Dermis microvascular lymphatic vessel endothelial cell (primary cell): ENCODE data around the gene NANOS3. TPM values are rescaled to one million over a fixed set of nuclear protein-coding genes. Genes with fewer than 3 reads are reported as not detected.

Experiments used
- DNase-seq, 2 donors: peaks; one replicate each; pipeline versions ENCODE4 v3.0.0 to v3.0.0-alpha.2; 2010; ENCODE audit warnings: low read depth in 2 of 2
- total RNA-seq: library from RNA; depleted of rRNA; stranded (reverse); fragments of >200 nt; gene quantifications from 2 replicates; pipeline ENCODE4 v1.2.1, GENCODE V29; 2014

The NANOS3 gene
- total RNA-seq, 1 donor from 2014 or later = not detected

DNA sequence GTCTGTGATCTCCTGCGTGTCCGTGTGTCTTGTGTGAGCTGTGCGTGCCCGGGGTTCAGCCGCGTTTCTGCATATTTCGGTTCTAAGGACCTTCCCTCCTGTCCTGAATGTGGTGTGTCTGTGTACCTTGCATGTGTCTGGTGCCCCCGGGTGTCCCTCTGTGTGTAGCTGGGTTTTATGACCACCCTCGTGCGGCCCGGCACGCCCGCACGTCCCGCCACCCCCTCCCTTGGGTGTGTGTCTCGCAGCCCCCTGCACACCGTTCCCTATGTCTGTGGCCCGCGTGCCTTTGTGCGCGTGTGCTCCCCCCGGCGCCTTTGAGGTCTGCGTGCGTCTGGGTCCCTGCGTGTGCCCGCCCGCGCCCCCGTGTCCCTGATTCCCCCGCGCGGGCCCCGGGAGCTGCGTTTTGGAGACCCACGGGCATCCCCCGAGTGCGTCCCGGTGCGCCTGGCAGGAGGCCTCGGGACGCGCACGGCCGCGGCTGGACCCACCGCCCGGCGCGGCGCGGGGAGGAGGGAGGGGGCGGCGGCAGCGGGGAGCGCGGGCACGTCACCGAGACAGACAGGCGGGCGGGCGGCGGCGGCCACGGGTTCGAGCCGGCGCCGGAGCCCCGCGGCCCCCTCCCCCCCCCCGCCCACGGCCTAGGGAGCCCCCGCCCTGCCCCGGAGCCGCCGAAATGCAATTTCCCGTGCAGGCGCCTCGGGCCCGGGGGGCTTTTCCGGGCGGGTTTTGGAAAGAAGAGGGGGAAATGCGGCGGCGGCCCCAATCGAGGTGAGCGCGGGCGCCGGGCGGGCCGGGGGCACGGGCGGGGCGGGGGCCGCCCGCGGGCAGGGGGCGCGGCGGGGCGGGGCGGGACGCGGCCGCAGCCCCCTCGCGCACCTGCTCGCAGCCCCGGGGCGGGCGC, 12.0 kb upstream of the NANOS3 start:
- DNase-seq = no peak

DNA sequence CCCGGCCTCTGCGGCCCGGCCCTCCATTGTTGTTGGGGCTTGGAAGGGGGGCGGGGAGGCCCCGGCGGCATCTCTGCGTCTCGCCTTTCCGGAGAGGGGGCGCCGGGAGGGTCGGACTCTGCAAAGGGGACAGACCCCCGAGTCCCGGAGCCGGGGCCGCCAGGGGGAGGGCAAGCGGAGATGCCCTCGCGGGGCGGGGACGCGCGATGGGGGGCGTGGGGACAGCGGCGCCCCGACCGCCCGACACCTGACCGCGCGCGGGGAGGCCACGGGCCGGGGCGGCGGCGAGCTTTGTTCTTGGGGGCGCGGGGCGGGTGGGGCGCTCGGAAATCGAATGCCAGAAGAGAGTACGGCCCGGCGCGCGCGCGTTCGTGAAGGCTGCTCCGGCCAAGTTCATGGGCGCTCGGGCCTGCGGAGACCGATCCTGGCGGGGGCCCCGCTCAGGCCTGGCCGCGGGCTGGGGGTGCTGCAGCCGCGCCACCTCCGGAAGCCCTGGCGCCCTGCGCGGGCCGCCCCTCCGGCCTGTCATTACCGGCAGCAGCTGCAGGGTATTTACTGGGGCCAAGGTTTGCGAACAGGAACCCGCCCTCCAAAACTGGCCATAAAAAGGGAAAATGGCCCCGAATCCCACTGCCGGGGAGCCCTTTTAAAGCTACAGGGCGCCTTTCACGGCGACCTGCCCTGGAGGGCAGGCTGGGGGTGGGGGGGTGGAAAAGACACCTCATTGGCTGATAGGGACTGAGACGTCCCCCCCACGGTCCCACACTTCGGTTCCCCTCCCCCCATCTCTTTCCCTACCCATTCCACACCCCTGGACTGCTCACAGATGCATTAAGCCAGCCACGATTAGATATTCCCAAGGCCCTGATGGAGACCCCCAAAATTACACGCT, 11.1 kb upstream of the NANOS3 start:
- peak in 1 of 2 donors; percentile 25 for DNase-seq

DNA sequence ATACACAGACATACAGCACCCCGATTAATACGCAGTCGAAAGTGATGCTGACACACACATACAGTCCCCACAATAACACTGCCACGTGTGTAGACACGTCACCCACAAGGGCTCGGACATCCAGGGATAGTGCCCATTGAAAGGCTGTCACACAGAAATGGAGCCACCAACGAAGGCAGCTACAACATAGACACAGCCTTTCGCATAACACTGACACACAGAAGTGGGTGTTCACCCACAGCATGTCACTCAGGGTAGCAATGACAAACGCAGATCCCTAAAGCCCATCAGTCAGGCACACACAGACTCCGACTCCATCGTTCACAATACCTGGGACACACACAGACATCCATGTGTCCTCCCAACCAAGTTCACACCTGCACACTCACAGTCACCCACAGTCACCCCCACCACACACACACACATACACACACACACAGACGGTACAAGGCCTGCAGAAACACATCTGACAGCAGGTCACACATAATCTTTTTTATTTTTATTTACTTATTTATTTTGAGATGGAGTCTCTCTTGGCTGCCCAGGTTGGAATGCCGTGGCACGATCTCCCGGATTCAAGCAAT, 10.4 kb upstream of the NANOS3 start:
- DNase-seq = no peak

DNA sequence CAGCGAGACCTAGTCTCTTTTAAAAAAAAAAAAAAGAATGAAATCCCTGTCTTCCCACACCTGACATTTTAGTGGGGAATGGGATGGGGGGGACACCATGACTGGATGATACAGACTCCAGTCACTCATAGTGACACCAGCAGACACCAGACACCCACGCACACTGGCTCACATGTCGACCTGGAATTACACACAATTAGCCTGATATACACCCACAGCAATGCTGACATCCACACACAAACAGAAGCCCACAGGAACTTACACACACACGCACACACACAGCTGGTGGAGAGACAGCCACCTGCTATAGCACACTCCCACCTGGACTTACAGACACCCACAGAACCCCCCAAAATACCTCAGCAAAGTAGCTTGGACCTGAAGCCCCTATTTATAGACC, 8.3 kb upstream of the NANOS3 start:
- no peak for DNase-seq

DNA sequence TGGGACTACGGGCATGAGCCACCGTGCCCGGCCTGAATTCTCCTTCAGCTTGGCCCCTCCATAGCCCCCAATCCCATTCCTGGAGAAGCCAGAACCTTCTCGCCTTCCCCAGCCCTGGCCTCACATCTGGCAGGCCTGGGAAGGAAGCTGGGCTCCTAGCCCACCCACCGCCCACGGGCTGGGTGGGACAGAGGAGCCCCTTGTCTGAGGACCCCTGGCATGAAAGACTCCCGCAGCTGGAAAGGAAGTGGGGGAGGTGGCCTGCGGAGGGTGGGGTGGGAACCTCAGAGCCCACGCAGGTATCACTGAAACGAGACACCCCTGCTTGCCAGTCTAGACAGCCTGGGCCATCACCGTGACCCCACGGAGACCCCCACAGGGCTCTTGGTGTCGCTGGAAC, 7.7 kb upstream of the NANOS3 start:
- no peak for DNase-seq

DNA sequence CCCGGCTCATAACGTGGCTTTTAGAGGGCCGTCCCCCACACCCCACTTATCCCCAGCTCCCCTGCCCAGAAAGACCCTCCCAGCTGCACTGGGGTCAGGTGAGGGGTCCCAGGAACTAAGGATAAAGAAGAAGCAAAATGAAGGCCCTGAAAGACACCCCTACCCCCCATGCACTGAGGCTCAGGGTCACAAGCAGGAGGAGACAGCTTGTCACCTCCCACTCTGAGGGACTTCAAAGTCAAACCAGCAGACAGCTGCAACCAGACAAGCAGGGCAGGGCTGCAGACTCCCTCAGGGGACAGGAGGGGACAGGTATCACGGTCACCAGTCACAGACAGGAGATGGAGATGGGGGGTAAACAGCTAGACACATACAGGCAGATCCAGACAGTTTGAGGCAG, 6.1 kb upstream of the NANOS3 start:
- DNase-seq = no peak

DNA sequence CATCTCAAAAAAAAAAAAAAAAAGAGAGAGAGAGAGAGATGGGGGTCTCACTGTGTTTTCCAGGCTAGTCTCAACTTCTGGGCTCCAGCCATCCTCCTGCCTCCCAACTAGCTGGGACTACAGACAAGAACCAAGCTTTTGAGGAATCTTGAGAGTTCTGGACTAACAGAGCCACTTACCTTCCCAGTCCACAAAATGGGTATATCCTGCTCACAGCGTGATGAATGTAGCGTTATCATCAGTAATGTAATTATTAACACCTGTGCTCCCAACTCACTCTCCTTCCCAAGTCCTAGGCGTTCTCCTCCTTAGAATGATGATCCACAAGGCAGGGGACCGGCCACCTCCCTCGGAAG, 4.6 kb upstream of the NANOS3 start:
- DNase-seq = no peak

DNA sequence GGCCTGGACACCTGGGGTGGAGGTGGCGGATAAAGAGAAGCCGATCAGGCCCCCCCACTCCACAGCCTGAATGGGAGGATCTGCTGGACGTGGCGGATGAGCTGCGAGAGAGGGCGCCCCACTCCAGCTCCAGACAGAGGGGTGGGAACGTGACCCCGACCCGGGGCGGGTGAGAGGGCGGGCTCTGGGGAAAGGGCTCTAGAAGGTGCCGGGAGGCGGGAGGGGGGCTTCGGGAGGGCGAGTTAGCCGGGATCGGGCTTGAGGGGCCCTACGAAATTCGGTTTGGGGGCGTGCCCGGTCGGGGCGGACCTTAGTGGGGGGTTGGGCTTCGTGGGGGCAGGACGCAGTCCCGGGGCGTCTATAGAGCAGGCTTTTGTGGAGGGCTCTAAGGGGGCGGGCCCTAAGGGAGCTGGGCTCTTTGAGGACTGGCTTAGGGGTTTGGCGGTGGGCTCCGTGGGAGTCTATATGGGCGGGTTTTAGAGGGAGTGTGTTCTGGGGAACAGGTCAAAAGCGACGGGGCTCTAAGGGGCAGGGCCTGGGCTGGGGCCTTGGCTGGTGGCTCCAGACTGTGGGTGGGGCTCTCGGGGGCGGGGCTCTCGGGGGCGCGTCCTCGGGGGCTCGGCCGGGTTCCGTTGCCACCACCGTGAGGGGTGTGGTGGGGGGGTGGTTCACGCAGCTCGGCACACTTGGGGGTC, 4.1 kb upstream of the NANOS3 start:
- peak in 1 of 2 donors; percentile 25 for DNase-seq

DNA sequence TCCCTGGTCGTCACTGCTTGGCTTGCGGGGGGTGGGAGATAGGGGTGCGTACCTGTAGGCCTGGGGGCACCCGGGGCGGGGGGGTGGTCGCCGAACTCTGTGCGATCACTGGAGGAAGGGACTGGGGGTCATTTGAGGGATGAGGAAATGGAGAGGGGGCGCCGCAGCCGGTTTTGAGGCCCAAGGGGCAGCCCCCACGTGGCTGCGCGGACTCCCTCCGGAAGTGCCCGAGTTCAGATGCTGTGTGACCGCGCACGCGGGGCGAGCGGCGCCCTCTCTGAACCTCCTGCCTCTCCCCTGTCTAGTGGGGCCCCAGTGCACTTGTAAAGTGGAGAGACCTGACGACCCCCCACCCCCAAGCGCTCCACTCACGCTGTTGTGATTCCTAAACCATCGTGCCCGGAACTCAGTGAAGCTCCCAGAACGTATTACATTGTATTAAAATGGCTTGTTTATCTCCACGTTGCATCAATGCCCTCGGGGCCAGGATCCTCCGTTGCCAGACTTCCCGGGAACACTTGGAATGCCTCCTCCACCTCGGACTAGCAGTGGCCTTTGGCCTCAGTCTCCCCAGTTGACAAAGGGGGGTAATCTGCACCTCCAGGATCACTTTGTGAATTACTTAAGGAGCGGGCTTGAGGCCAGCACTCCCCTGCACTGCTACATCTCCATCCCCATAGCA, 3.0 kb upstream of the NANOS3 start:
- no peak for DNase-seq

DNA sequence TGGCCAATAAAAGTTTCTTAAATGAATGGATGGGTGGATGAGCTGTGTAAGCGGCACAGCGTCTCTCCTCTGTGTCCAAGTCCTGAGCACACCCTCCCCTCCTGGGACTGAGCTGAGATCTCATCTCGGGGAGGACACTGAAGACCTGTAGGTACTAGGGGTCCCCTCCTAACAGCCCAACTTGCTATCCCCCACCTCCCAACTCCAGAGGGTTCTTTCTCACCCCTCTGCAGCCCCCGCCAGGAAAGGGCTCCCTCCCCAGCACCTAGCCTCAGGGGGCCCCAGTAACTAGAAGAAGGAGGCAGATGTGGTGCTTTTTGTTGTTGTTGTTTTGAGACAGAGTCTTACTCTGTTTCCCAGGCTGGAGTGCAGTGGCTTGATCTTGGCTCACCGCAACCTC, 1.1 kb upstream of the NANOS3 start:
- DNase-seq = no peak

DNA sequence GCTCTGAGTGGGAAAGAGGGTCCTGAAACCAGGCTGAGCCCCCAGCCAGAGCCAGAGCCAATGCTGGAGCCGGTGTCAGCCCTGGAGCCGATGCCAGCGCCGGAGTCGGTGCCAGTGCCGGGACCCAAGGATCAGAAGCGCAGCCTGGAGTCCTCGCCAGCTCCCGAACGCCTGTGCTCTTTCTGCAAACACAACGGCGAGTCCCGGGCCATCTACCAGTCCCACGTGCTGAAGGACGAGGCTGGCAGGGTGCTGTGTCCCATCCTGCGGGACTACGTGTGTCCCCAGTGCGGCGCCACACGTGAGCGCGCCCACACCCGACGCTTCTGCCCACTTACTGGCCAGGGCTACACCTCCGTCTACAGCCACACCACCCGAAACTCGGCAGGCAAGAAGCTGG, 369 bp downstream of the NANOS3 start:
- no peak for DNase-seq

DNA sequence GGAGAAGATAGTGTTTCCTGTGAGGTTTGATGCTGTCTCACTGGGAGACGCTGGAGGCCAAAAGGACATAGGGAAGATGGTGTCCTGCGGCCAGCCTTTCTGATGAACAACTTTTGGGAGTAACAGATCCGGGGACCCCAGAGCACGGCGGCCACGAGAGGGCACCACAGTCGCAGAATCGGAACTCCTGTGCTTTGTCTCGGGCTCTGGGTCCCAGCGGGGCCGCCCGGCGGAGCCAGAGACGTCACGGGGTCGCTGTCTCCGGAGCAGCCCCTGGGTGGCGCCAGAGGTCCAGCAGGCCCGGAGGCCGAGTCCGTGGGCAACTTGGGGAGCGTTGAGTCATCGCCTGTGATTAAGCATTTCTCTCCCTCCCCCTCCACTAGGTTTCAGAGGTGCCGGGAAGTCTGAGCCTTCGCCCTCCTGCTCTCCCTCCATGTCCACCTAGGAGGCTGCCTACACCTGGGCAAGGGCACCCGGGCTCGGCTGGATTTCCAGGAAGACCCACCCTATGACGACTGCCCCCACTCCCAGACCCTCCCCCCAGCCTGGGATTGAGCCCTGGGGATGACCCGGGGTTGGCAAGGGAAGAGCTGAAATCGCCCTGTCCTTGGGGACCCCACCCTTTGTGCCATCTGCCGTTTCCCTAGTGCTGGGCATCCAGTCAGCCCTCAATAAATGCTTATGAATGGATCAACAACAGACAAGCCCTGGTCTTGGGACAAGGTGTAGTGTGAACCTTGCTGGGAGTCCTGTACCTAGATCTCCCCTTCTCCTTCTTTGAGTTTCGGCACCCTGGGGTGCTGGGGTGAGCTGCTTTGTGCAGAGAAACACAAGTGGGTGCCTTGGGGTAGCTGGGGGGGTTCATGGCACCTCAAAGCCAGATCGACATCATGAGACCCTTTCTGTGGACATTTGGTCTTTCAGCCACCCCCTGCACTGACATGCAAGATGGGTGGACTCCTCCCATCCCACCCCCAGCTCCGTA, 3.4 kb downstream of the NANOS3 start:
- peak; percentile 82 to 94 for DNase-seq

DNA sequence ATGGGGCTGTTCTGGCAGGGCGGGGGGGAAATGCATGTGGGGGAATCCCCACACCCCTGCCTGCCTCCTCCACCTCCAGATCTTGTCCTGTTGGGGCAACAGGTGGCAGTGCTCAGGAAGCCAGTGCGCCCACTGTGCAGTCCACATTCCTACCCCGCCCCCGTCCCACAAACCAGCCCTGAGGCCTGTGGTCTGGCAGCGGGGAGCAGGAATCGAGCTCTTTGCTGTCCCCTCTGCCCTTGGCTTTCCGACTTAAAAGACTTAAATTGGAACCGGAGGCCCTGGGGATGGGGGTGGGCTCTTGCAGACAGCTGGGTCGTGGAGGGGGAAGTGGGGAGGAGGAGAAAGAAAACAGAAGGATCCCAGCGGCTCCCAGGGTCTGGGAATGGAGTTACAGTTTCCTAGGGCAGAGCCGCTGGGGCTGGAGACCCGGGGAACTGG, 4.3 kb downstream of the NANOS3 start:
- no peak for DNase-seq

DNA sequence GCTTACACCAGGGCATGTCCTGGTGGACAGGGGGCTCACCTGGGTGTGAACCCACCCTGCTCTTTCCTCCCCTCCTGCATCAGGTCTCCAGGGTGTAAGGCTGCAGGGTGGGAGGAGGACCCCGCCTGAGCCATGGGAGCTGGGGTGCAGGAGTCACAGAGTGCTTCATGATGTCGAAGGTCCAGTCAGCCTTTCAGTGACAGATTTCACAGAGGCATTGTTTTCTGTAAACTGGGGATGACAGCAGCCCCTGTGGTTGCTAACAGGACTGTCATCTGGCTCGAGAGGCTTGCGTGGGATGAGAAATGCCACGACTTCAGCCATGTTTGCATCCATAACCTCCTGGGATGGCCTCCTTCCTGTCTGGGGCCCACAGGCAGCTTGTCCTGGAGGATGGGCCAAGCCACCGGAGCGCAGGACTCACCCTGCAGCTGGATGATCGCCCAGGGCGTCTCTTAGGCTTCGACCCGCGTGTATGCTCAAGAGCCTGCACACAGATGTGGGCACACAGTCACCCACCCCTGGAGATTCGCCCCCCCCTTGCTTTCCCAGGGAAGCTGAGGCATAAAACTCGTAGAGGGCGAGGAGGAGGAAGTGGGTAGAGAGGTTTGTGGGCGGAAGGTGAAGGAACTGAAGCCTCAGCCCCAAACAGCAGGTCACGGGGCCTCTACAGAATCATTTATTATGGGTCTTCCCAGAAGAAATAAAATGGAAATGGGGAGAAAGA, 4.9 kb downstream of the NANOS3 start:
- DNase-seq = no peak

DNA sequence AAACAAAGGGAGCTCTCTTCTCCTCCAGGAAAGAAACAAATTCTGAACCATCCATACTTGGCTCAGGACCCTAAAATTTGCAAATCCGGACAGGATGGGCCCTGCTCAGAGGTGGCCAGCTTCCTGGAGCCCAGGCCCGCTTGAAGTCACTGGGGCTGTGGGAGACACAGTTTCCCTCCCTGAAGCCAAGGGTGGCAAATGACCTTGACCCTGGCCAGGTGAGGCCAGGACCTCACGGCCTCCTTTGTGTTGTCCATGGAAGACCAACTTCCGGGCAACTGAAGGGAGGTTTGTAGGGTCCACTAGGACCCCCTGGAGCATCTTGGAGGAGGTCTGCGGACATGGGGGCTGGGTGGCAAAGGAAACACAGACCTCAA, 5.5 kb downstream of the NANOS3 start:
- DNase-seq = no peak

DNA sequence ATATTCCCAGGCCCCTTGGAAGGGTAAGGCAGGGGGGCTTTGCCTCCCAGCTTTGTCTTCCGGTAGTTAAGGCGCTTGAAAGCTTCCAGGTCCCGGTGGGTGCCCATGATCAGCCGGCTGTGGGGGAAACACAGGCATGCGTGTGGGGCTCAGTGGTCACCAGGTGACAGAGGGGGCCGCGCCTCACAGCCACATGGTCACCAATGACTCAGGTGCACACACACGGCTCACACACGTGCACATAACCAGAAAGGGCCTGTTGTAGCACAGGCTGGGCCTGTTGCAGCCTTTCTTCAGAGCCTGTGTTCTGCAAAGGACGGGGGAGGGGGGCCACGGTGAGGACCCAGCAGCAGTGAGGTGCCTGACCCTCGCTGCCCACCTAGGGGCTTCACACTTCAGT, 5.9 kb downstream of the NANOS3 start:
- DNase-seq = no peak

DNA sequence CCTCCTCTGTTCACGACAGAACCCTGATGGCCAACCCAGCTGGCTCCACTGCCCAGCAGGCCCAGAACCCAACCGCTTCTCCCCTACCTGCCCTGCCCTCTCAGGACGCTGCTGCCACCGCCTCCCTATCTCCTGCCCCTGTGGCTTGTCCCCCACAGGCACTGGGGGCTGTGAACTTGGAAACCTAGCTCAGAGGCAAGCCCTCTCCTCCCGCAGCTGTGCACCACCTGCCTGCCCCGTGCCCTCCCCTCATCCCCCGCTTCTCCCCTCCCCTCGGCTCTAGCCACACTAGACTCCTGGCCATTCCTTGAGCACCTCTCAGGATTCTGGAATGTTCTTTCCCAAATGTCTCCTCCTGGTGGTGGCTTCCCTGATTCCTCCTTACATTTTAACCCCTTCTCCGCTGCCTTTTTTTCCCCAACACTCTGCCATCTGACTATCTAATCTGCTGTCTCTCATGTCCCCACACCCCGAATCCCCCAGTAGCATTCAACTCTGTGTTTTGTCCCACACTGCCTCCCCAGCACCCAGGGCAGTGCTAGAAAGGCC, 6.7 kb downstream of the NANOS3 start:
- no peak for DNase-seq

DNA sequence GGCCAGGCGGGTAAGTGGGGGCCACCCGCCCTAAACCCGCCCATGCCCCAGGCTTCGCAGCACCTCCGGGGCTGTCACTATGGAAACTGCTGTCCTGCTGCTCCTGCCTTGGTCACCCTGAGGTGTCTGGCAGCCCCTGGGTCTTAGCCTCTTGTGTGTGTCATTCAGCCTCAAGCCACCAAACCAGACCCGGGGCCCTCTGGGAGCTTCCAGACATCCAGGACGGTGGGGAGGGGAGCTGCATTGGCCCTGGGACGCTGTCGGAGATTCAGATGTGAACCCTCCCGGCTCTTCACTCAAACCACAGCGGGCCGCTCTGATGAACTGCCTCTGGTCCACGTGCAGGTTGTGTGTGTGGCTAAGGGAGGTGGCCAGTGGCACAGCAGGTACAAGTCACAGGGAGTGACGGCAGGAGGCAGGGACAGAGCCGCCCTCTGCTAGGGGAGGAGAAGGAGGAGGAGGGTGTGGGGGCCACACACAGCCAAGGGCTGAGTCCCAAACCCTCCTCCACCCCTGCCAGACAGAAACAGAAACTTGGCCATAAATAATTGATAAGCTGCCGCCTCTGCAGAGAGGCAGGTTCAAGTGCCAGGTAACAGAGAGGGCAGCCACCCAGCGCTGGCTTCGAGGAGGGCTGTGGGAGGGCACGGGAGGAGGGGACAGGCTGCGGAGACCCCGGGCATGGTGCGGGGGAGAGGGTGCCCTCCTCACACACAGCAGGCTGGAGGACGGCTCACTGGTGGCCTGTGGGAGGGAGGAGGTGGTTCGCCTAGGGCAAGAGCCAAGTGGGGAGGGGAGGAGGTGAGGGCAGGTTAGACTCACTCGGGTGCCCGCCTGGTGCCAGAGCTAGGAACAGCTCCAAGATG, 8.0 kb downstream of the NANOS3 start:
- DNase-seq = no peak
